NCI-H1417 treated with DMSO at 0.1 percent for 48 hours (cell line): ENCODE data around the gene PPP2R2B.

Source experiments
- DNase-seq: peaks from one replicate; lab custom pipeline; 2025; lab: John Stamatoyannopoulos, UW

PPP2R2B gene

DNA sequence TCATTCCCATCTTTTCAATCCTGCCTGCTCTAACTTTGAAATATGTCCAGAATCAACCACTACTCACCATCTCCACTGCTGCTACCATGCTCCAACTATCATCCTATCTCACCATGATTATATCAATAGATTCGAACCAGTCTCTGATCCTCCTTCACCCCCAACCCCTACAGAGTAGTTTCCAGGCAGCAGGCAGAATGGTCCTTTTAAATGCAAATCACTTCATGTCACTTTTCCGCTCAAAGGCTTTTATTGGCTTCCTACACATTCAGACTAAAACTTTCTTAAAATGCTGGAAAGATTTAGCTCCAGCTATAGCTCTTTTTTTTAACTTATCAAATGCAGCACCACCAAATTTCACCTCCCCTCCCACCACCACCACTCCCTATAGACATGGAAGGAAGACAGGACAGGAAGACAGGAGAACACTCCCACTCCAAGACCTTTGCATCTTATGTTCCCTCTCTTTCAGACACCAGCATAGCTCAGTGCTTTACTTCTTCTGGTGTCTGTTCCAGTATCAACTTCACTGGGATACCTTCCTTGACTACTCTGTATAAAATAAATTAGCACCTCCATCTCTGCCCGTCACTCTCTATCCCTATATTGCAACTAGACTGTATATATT is 9.9 kb upstream of the PPP2R2B start:
- DNase-seq, result no peak

DNA sequence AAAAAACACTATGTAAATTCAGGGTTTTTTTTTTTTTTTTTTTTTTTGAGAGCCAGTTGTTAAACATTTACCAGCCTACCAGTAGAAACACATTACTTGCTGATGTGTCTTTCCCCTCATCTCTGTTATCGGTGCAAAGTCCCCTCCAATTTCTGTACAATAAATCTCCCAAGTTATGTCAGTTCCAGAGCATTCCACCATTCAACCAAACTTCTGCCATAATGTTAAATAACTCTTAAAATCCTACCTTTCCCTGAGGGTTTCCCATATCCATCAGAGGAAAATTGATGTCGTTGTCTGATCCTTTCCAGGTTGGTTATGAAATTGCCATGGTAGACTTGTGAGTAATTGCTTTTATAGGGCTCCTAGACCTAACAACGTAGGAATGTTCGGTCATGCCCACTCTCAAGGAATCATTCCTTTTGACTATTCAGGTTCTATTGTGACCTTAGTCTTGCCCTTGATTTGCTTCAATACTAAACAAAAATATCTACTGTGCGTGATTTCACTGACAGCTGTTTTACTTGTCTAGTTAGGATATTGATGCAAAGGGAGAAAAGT is 5.6 kb upstream of the PPP2R2B start:
- DNase-seq, result no peak

DNA sequence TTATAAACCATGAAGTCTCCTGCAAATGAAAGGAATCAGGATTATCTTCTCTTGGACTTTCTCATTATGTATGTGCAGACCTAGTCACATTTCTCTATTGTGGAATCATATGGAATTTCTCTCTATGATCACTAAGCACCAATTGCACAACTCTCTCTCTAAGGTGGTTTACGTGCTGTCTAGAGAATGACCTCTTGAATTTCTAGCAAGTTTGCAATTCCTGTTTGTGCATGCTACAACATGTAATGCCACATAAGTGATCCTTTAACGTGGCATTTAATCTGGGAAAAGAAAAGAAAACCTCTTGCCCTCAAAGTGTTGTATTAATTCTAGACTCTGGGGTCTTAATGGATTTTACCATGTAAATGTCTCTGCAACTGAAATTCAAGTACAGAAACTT is 5.0 kb upstream of the PPP2R2B start:
- DNase-seq, result no peak

DNA sequence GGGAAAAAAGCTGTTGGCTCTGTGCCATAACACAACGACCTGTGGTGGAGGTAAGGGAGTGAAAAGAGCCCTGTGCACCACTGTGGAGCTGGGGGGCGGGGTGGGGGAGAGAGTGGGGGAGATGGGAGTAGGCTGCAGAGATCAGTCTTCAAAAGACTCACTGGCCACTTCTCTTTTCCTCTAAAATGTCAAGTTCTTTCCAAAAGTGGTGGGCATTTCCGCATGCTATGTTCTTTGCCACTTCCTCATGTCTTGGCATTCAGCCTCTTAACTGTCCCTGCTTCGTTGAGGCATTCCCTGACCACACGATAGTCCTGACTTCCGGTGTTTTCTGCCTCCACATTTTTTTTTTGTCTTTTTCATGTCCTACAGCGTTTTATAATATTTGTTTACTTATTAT is 2.4 kb upstream of the PPP2R2B start:
- DNase-seq, result no peak

DNA sequence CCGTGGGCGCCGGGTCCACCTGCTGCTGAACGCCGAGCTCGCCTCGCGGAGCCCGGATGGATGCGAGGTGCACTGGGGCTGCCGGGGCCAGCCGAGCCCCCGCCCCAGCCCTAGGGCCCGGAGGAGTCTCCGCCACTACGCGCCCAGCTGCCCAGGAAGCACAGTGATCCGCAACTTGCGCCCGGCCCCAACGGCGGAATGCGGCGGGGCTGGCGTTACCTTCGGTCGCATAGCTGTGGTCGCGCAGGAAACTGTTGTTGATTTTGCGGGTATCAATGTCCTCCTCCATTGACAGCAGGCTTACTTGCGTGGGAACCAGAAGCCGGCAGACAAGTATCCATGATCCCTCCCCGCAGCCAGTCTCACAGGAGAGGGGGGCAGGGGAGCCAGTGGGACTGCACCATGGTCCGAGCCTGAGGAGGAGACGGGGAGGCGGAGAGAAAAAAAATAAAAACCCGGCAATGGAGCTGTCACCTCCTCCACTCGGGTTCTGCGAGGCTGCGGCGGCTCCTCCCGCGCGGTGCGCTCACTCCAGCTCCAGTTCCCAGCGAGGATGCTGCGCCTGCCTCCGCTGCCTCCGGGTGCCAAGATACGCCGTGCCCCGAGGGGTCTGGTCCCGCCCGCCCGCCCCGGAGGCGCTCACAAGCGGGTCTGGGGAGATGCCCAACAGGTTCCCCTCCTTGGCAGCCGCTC is 628 bp downstream of the PPP2R2B start:
- DNase-seq, result no peak

DNA sequence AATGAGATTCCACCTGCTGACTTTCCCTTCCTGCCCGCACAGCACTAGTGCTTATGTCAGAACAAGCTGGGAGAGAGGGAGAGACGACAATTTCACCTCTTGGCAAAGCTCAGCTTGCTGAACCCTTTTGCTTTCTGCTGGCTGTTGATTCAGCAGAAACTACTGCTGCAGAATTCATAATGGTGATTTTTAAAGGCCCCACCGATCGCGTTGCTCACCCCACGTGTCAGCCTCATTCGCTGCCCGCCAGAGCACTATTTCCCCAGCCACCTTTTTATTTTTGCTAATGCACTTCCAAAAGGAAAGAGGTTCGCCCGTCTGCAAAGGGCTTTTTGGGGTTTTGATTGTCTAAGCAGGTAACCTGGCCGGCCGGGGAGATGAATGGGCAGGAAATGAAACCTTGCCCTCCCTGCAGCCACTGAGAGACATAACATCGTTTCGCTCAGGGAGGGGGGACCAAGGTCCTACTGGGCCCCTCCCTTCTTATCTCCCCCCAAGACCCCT is 1.3 kb downstream of the PPP2R2B start:
- peak; percentile 2 for DNase-seq

DNA sequence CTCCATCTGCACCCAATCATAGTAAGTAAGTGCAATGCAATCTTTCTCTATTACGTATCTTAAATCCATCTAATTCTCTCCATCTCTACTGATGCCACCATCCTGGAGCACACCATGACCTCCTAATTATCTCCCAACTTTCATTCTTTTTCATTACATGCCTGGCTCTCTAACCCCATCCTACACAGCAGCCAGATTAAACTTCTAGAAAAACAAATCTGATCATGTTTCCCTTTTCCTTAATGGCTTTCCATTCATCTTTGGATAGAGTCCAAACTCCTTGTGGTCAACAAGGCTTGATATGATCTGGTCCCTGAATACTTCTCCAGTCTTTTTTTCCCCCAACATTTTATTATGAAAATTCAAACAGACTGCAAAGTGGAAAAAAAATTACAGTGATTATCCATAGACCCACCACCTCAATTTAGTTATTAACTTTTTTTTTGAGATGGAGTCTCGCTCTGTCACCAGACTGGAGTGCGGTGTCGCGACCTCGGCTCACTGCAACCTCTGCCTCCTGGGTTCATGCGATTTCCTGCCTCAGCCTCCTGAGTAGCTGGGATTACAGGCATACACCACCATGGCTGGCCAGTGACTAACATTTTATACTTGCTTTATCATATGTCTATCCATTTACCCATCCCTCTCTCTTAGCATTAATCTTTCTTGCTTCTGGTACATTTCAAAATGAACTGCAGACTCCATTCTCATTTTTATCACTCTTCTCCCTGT is 5.2 kb downstream of the PPP2R2B start:
- no peak for DNase-seq

DNA sequence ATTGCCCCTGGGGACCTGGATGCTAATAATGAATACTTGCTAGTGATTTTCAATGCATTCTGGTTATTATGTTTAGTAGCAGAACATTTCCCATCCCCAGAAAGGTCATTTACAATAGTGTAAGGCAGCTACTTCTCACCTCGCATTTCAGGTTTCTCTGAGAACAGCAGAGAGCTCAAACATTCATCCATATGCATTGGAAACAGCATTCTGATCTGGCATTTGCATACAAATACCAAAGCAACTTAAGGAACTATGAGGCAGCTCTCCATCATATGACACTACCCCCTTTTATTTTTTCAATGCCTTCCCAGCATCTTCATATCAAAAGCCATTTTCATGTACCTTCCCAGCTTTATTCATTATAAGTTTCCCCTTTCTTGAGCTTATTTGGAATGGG is 6.4 kb downstream of the PPP2R2B start:
- no peak for DNase-seq

DNA sequence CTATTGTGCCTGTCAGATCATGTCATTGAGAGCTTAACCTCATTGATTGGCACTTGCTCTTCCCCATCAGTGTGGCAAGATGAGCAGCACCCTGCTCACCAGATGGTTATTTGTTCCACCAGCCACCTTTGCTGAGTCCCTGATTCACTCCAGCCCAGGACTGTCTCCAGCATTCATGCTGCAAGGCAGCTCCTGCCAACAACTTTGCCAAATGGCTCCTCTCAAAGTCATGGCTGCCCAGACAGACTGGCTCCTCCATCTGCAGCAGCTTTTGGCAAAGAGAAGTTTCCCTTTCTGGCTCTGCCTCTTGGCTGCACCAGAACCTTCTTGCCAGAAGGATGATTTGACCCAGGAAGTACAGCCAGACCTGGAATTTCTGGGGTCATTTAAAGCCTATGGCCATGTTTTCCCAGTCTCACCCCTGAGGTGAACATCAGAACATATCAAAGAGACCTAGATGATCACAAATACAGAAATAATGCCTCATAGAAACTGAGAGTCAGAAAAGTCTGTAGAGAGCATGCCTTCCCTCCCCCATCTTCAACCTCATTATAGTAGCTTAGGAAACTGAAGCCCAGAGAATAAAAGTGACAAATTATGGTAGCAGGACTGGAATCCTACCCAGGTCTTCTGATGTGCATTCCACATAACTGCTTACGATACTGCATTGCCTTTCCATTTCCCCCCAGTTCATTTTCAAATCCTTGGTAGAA is 10.4 kb downstream of the PPP2R2B start:
- no peak for DNase-seq

DNA sequence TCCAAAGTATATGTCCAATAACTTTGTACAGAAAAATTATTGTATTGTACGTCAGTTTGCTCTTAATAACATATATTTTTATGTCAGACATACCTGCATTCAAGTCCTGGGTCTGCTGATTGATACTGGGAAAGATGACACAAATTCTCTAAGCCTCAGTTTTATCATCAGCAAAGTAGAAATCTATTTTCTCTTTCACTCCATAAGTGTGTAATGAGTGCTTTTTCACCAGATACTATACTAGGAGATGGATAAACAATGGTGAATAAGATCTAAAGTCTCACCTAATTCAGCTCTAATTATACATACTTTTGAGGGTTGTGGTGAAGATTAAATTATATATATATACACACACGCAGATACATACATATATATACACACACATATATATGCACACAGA is 12.3 kb downstream of the PPP2R2B start:
- DNase-seq, result no peak

DNA sequence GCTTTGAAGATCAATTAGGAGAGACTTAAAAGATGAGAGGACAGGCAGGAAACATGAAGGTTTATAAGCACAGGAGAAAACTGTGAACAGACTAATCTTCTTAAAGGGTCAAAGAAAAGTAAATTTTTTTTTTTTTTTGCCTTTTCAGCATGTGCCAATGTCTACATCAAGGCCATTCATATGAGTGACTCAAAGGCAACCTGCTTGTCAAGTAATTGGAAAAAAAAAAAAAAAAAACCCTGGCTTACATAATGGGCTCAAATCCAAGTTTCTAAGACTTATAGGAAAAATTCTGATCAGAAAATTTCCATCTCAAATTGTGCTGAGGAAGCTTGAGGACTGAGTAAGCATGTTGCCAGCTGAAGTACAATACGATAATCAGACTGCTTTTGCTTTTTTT is 15.9 kb downstream of the PPP2R2B start:
- no peak for DNase-seq

DNA sequence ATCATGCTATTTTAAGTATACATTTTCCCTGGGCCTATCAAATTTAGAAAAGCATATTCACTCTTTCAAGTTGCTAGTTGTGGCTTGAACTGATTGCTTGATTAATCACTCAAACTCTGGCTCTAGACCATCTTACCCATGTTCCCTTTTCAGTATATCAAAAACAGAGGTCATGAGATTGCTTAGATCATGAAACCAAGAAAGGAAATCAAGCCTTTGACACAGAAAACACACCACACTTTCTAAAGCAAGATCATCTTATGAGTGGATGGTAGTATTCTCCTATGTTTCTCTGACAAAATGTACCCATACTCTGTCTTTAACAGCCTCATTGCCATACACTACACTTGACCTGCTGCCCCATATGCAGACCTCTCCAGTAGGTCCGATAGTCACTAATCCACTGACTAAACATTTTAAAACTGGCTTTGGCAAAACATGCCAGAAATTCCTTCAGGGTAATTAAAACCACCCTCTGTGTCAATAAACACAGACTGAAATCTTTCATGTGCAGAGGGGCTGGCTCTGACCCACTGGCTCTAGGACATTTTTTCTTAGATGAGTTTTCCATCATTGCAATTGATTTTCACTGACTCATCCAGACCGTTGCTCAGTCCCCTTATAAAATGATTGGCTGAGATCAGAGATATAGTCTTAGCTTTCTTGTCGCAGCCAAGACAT is 18.2 kb downstream of the PPP2R2B start:
- no peak for DNase-seq

DNA sequence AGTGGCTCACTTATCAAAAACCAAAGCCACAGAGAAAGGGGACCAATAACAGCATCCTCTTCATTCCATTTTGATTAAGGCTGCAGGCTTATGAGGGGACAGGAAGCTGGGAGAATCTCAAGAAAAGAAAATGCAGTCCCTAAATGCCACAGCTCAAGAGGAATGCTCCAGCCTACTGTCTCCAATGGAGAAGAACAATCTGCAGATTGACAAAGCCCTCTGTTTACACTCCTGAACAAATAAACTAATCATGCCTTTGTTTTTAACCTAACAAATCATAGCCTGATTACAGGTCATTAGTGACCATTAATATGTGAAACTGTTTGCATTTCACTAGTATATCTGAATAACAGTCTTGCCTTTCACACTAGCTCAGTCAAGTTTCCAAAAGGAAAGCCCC is 26.5 kb downstream of the PPP2R2B start:
- DNase-seq, result no peak

DNA sequence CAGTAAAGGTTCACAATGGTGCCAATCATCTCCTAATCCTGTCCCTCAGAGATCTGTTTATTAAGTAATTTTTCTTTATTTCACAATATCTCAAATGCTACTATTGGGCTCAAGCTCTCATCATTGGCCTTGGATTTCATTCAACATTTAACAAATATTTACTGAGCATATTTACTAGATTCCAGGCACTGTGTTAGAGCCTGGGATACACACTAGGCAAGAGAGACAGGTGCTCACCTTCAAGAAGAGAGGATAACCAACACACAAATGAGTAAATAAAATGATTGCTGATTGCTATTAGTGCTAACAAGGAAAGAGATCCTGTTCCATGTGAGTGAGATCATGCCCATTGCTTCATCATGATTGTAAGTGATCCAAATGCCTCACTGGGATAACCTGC is 27.4 kb downstream of the PPP2R2B start:
- DNase-seq, result no peak

DNA sequence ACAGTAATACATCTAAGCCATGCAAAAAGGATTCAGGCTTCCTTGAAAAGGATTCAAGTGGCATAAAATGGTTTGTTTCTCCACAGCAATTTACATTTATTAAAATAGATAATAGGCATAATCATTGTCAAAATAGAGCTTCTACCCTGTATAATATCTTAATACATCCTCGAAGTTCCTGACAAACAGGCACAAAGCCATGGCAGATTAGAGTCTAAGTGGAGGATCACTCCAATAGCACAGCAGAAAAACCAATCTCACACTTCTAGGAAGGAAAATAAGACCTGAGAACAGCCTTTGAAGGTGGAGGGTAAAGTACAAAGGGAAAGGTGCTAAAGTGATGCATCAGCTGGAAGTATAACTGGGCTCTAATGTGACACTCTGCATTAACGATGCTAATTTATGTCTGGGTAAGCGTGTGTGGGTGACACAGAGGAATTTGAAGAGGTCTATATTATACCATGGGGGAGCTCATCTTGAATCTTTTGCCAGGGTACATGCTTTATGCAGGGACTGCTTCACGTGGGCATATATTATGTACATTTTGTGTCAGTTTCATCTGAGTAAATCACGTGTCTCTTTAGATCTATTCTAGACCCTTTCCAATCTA is 28.8 kb downstream of the PPP2R2B start:
- no peak for DNase-seq

DNA sequence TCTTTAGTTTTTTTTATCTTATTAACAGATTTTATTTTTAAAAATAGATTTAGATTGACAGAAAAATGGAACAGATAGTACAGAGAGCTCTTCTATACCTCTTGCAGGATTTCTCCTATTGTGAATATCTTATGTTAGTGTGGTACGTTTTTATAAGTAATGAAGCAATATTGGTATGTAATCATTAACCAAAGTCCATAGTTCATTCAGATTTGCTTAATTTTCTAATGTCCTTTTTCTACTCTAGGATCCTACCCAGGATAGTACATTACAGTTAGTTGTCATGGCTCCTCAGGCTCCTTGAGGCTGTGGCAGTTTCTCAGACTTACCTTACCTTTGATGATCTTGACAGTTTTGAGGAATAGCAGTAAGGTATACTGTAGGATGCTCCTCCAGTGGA is 30.4 kb downstream of the PPP2R2B start:
- DNase-seq, result no peak

DNA sequence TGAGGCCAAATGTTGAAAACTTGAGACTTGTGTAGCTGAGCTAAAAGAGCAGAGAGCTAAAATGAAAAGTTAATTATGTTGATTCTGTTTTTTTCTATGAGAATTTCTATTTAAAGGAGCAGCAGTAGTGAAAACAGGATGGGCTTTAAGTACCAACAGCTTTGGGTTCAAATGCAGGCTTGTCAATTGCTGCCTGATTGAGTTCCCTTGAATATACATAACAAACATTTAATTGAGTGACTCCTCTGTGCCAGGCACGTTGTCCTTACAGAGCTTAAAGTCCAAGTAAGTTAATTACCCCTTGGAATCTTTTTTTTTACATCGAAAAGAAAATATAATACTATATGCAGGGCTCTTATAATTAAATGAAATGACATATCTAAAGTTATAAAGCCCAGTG is 38.5 kb downstream of the PPP2R2B start:
- no peak for DNase-seq

DNA sequence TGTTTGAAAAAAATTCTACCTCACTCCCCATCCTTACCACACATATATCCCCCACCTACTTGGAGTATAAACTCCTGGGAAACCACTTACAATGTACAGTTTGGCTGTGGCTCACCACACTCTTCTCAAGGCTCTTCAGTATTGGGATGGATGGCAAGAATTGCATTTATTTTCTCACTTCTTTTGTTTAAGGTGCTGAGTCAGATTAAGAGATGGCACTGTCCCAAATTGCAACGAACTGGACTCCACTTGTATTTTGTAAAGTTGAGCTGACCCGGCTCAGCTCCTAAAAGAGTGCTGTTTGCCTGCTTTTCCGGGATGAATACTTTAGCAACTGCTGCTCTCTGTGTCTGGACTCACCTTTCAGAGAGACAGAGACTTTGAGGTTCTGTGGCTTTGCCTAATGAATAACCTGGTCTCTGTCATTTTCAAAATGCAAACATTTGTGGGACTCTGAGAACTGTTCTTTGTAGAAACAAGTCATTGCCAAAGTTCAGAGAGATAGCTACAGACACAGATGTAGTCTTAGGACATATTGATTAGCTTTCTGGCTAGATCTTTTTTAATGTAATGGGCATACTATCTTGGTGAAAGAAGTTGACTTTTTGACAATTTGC is 42.2 kb downstream of the PPP2R2B start:
- no peak for DNase-seq

DNA sequence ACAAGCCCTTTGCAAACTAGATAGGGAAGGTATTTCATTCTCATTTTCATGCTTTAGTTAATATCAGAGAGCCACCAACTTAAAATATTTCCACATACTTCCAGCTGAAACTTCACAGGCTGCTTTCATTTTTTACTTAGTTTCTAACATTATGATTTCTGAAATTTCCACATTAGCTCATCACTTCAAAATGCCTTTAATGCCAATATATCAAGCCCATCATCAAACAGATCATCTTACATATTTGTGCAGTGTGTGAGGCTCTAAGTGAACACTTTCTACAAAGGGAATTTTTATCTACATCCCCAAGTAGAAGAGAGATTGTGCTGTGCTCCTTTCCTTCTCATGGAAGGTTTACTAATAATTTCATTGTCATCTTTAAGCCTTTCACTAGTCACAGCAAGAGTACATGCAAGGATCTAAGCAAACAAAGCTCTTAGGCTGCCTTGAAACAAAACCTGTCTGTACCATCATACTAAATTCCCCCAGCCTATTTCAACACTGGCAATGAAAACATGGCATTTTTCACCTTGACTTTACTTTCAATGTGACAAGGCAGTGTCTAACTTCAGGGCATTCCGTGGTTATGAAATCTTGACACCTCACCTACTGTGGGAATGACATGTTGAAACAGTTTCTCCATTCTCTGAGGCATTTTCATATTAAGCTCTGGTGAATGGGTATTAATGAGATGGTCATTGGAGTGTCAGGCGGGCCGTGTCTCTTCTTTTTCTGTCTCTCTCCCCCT is 45.4 kb downstream of the PPP2R2B start:
- no peak for DNase-seq

DNA sequence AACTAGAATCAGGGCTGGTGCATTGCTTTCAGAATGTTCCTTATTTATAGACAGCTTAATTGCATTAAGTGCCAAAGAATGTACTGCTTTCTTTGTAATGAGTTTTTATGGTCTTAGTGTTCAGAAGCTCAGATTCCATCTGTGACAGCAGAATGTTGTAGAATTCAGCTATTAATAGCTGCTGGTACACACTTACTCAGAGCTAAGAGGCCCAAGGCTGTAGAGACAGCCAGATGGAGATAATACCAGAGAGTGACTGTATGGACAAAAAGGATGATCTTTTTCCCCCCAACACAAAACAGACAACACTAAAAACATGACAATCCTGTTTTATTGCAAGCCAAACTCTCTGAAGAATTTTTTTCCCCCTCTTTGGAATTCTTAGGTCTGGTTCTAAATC is 50.2 kb downstream of the PPP2R2B start:
- DNase-seq, result no peak
